ENCODE results near the gene LTB4R2. TPM values are rescaled to one million over a fixed set of nuclear protein-coding genes. Genes with fewer than 3 reads are reported as not detected.

LTB4R2 gene
- total and polyA plus RNA-seq, 2 donors (not counting 1 experiment from before 2014, with no cell fraction given), result 10.7 to 11.7 TPM

DNA sequence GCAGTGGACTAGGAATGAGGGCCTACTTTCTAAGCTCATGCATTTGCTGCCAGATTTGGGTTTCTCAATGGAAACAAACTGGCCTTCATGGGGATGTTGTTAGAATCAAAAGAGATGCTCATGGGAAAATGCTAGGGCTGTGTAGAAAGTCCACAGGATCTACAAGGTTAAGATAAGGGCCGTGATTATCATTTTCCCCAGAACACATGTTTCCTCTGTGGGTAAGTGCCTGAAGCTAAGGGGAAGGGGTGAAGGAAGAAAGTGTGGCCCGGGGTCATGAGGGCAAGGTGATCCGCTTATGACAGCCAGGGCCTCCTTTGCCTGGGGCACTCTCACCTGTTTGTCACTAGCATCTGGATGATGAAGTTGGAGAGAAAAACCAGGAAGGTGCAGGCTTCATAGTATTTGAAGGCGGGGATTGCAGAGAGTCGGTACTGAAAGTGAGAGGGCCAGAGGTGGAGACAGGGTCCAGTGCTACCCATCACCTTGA, 15.1 kb downstream of the LTB4R2 start:
- H3K4me1 ChIP-seq (ENCODE audit: control insufficient read depth in 2 of 2, insufficient read depth in 2 of 2, low read length in 2 of 2), result peaks cover 5 to 9% of the 10 kb centered on the region in 2 donors
- H3K4me1 Mint-ChIP-seq, result peaks cover 15% of the 10 kb centered on the region
- peaks cover 0 to 3% (median 0%) of the 10 kb centered on the region in 4 experiments for H3K27me3 ChIP-seq (replicated peaks in 1 of 4; ENCODE audit: control extremely low read depth in 1 of 4, control insufficient read depth in 3 of 4, insufficient read depth in 4 of 4, low read length in 3 of 4)
- ChIA-PET POLR2A (interaction anchor here (0.8 kb wide), 1 partner anchor 14 kb away, joined by 5 read pairs; the partner anchor contains the start of gene LTB4R), CTCF (interaction anchor here (1.0 to 9.1 kb wide), 5 partner anchors 14 to 112 kb away, joined by 4 to 65 read pairs (median 9); partner anchors contain the start of genes CIDEB, LTB4R and LTB4R2)
- TF ChIP-seq, protein P1, sequence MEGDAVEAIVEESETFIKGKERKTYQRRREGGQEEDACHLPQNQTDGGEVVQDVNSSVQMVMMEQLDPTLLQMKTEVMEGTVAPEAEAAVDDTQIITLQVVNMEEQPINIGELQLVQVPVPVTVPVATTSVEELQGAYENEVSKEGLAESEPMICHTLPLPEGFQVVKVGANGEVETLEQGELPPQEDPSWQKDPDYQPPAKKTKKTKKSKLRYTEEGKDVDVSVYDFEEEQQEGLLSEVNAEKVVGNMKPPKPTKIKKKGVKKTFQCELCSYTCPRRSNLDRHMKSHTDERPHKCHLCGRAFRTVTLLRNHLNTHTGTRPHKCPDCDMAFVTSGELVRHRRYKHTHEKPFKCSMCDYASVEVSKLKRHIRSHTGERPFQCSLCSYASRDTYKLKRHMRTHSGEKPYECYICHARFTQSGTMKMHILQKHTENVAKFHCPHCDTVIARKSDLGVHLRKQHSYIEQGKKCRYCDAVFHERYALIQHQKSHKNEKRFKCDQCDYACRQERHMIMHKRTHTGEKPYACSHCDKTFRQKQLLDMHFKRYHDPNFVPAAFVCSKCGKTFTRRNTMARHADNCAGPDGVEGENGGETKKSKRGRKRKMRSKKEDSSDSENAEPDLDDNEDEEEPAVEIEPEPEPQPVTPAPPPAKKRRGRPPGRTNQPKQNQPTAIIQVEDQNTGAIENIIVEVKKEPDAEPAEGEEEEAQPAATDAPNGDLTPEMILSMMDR (IDR thresholded peaks at IDR 0.05), result no peak
- no peak for TF ChIP-seq EZH2 (IDR thresholded peaks at IDR 0.05; ENCODE audit: borderline replicate concordance, insufficient read depth, low read depth, low read length, poor library complexity, severe bottlenecking)
- H3K9me3 ChIP-seq (ENCODE audit: control extremely low read depth in 1 of 3, control insufficient read depth in 2 of 3, insufficient read depth in 1 of 3, low read length in 2 of 3), result no peaks in the 10 kb centered on the region
- DNase-seq (no peak), ATAC-seq (ENCODE audit: low read depth) (no peak)
- intact Hi-C loops (cut with micrococcal nuclease), result no loop called here
- no peak overlapping the region for H3K27ac Mint-ChIP-seq
- H3K79me2 ChIP-seq (ENCODE audit: control insufficient read depth, insufficient read depth, low read length), result no peaks in the 10 kb centered on the region
- no peak overlapping the region for H2AFZ ChIP-seq (ENCODE audit: insufficient read depth, low read depth, low read length, poor library complexity, severe bottlenecking)
- H3K9me3 Mint-ChIP-seq (ENCODE audit: insufficient read depth), result no peaks in the 10 kb centered on the region
- H3K4me3 Mint-ChIP-seq, result no peak overlapping the region
- no peaks in the 10 kb centered on the region for H3K36me3 ChIP-seq (replicated peaks in 1 of 2; ENCODE audit: control extremely low read depth in 1 of 2, control insufficient read depth in 1 of 2, extremely low read depth in 1 of 2, insufficient read depth in 2 of 2, low read length in 1 of 2)
- no peak overlapping the region for H3K4me3 ChIP-seq (ENCODE audit: control extremely low read depth in 1 of 5, extremely low read depth in 1 of 5, insufficient read depth in 1 of 5, low read depth in 2 of 5, low read length in 4 of 5)
- no peak overlapping the region for H3K9ac ChIP-seq (ENCODE audit: low read length)
- H3K27ac ChIP-seq (ENCODE audit: low read length in 2 of 2), result no peak overlapping the region
- H4K20me1 ChIP-seq (ENCODE audit: control insufficient read depth, insufficient read depth, low read length, poor library complexity, severe bottlenecking), result no peaks in the 10 kb centered on the region
- H3K27me3 Mint-ChIP-seq, result peaks cover 3% of the 10 kb centered on the region
- 59% methylated on average over 5 of the region's 5 CpGs for WGBS (ENCODE audit: insufficient coverage)
- H3K4me2 ChIP-seq (replicated peaks; ENCODE audit: low read depth, low read length, poor library complexity, severe bottlenecking), result no peak overlapping the region

DNA sequence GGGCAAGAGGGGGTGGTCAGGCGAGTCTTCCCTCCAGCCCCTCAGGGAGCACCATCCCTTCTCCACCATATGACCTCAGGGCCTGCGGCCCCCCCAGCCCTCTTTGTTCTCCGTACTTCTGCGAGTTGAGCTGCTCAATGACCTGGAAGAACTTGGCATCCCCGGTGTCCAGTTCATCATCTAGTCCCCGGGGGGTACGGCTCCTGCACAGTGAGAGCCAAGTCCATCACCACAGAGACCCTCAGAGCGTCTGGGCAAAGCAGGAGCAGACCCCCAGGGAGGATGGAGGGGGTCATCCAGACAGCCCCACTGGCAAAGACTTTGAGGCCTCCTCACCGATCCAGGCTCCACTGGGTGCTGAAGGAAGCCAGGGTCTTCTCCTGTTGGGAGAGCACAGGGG, 16.0 kb downstream of the LTB4R2 start:
- TF ChIP-seq, protein P1 (IDR thresholded peaks at IDR 0.05), result no peak
- TF ChIP-seq EZH2 (IDR thresholded peaks at IDR 0.05; ENCODE audit: borderline replicate concordance, insufficient read depth, low read depth, low read length, poor library complexity, severe bottlenecking), result no peak
- Histone ChIP-seq H3K79me2 (ENCODE audit: control insufficient read depth, insufficient read depth, low read length) (no peaks in the 10 kb centered on the region), H4K20me1 (ENCODE audit: control insufficient read depth, insufficient read depth, low read length, poor library complexity, severe bottlenecking) (no peaks in the 10 kb centered on the region), H3K4me1 (ENCODE audit: control insufficient read depth in 2 of 2, insufficient read depth in 2 of 2, low read length in 2 of 2) (peaks cover 5 to 9% of the 10 kb centered on the region in 2 donors), H3K36me3 (replicated peaks in 1 of 2; ENCODE audit: control extremely low read depth in 1 of 2, control insufficient read depth in 1 of 2, extremely low read depth in 1 of 2, insufficient read depth in 2 of 2, low read length in 1 of 2) (no peaks in the 10 kb centered on the region), H2AFZ (ENCODE audit: insufficient read depth, low read depth, low read length, poor library complexity, severe bottlenecking) (no peak overlapping the region), H3K27me3 (replicated peaks in 1 of 4; ENCODE audit: control extremely low read depth in 1 of 4, control insufficient read depth in 3 of 4, insufficient read depth in 4 of 4, low read length in 3 of 4) (peaks cover 0 to 6% (median 0%) of the 10 kb centered on the region in 4 experiments), H3K9me3 (ENCODE audit: control extremely low read depth in 1 of 3, control insufficient read depth in 2 of 3, insufficient read depth in 1 of 3, low read length in 2 of 3) (no peaks in the 10 kb centered on the region), H3K4me3 (ENCODE audit: control extremely low read depth in 1 of 5, extremely low read depth in 1 of 5, insufficient read depth in 1 of 5, low read depth in 2 of 5, low read length in 4 of 5) (no peak overlapping the region), H3K4me2 (replicated peaks; ENCODE audit: low read depth, low read length, poor library complexity, severe bottlenecking) (no peak overlapping the region), H3K27ac (ENCODE audit: low read length in 2 of 2) (no peak overlapping the region), H3K9ac (ENCODE audit: low read length) (no peak overlapping the region)
- CTCF ChIA-PET, result interaction anchor here (1.9 to 9.1 kb wide), 4 partner anchors 18 to 111 kb away, joined by 5 to 65 read pairs (median 12); partner anchors contain the start of genes CIDEB and LTB4R2
- ATAC-seq (ENCODE audit: low read depth), result no peak
- Mint-ChIP-seq H3K27me3 (no peaks in the 10 kb centered on the region), H3K27ac (no peak overlapping the region), H3K4me3 (no peak overlapping the region), H3K4me1 (peaks cover 15% of the 10 kb centered on the region), H3K9me3 (ENCODE audit: insufficient read depth) (no peaks in the 10 kb centered on the region)
- no peak for DNase-seq
- 93% methylated on average over 6 of the region's 9 CpGs for whole genome bisulfite sequencing (ENCODE audit: insufficient coverage)
- POLR2A ChIA-PET, result interaction anchor here (0.8 kb wide), 1 partner anchor 15 kb away, joined by 5 read pairs; the partner anchor contains the start of gene LTB4R
- intact Hi-C loops (cut with micrococcal nuclease), result no loop called here

Data from B cell (primary cell).